Vagina (tissue), 2 donors: ENCODE data around the gene NDUFA11.

ENCODE experiments used
- POLR2A ChIP-seq, 2 donors: fragments of 450-650 bp; IDR thresholded peaks; one replicate each; pipeline ENCODE4 v1.6.1; 2017; ENCODE audit warnings: antibody characterized with exemption in 2 of 2, mild to moderate bottlenecking in 2 of 2, moderate library complexity in 2 of 2
- TF ChIP-seq, protein P1 (sequence below), 3 experiments: fragments of 450-650 bp in 2 of 3; fragments of 200-600 bp in 1 of 3; sonication (generic) in 1 of 3; IDR thresholded peaks; one replicate each; pipeline ENCODE4 v1.5.1; 2017 to 2019; ENCODE audit warnings: antibody characterized with exemption in 3 of 3, mild to moderate bottlenecking in 2 of 3, moderate library complexity in 2 of 3

DNA sequence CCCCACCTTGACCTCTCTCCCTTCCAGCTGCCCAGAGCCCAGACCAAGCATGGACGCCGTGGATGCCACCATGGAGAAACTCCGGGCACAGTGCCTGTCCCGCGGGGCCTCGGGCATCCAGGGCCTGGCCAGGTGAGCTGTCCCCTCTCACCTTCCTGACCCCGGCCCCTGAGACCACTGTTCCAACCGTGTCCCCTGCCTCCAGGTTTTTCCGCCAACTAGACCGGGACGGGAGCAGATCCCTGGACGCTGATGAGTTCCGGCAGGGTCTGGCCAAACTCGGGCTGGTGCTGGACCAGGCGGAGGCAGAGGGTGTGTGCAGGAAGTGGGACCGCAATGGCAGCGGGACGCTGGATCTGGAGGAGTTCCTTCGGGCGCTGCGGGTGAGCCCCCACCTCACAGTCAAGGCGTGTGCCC is 10.8 kb upstream of the NDUFA11 start:
- TF ChIP-seq POLR2A (IDR thresholded peaks at IDR 0.05) = no peak
- TF ChIP-seq, protein P1, sequence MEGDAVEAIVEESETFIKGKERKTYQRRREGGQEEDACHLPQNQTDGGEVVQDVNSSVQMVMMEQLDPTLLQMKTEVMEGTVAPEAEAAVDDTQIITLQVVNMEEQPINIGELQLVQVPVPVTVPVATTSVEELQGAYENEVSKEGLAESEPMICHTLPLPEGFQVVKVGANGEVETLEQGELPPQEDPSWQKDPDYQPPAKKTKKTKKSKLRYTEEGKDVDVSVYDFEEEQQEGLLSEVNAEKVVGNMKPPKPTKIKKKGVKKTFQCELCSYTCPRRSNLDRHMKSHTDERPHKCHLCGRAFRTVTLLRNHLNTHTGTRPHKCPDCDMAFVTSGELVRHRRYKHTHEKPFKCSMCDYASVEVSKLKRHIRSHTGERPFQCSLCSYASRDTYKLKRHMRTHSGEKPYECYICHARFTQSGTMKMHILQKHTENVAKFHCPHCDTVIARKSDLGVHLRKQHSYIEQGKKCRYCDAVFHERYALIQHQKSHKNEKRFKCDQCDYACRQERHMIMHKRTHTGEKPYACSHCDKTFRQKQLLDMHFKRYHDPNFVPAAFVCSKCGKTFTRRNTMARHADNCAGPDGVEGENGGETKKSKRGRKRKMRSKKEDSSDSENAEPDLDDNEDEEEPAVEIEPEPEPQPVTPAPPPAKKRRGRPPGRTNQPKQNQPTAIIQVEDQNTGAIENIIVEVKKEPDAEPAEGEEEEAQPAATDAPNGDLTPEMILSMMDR (IDR thresholded peaks at IDR 0.05) = no peak
